Activated CD8-positive, alpha-beta memory T cell treated with anti-CD3 and anti-CD28 coated beads for 1 hour (primary cell): ENCODE results near the gene HJURP.

Experiments used
- DNase-seq, 2 donors: peaks; one replicate each; pipeline ENCODE4 v3.0.0-alpha.2; 2020; ENCODE audit warnings: low read depth in 1 of 2; ENCODE audit errors: extremely low read depth in 1 of 2

The HJURP gene

DNA sequence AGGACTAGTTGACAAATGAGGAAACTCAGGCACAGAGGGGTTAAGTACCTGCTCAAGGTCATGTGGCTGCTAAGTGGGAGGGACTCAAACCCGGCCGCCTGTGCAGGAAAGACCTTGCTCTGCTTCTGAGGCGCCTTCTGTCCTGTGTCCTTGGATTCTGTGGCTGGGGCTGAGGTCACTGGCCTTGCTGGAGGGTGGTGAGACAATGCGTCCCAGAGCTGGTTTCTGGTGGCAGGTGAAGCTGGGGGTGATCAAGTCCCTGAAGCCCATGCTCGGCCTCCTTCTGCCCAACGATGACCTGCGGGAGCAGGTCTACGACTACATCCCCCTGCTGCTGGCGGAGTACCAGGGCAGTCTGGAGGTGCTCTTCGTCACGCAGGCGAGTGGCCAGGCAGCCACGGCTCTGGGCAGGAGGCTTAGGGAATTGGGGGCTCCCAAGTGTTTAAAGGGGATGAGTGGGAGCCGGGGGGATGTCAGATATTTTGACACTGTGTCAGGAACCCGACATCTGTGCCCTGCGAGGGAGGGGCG lies 60.1 kb downstream of the HJURP start:
- DNase-seq, result no peak

DNA sequence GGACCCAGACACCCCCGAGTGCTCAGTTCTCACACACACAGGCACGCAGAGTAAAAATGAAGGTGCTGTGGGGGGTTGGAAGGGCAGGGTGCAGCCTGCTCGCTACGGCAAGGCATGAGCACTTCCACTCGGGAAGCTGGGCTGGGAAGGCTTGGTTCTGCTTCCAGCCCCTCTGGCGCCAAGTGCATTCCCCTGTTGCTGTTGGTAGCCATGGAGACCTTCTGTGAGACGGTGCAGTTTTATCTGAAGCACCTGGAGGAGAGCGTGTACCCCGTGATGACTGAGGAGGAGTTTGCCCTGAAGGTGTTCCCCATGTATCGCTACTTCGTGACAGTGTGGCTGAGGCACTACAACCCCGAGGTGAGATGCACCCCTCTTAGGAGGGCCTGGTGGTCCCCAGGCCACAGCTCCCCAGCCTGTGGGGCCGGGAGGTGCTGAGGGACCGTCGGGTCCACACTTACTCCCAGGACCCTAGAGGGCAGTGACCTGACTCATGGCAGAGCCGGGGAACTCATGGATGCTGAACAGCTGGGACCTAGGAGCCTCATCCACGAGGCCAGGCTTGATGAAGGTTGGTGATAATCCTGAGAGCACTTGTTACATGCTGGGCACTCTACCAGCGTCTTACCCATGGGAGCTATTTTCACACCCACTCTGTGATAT lies 60.7 kb downstream of the HJURP start:
- DNase-seq, result no peak

DNA sequence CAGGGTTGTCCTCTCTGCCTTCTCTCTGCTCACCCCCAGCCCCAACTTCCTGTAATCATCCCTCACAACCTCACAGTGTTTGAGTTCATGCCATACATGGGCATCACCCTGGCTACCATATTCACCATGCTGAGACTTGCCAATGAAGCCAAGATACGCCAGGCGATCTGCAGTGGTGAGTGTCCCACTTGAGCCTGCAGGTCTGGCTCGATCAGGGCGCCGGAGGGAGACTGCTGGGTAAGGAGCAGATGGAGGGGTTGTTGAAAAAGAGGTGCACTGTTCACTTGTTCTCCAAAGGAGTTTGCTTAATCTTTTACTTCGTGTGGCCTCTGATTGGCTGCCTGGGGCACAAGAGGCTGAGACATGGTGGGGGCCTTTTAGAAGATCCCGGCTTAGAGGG lies 61.6 kb downstream of the HJURP start:
- no peak for DNase-seq

DNA sequence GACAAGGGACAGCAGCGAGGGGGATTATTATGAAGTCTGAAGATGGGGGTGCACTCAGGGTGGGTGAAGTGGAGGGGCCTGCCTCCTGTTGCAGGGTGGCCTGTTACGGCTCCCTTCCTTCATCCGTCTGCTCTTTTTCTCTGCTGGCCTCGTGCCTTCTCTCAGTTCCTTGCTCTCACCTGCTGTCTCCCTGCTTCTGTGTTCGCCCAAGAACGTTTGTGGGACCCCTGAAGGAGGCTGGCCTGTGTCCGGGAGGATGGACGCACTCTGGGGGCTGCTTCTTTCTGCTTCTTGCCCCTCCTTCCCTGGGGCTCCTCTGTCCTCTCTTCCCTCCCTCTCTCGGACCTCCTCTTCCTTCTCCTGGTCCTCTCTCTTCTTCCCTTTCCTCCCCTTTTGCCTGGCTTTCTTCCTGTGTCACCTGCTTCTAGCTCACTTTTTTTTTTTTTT lies 62.4 kb downstream of the HJURP start:
- DNase-seq, result no peak

DNA sequence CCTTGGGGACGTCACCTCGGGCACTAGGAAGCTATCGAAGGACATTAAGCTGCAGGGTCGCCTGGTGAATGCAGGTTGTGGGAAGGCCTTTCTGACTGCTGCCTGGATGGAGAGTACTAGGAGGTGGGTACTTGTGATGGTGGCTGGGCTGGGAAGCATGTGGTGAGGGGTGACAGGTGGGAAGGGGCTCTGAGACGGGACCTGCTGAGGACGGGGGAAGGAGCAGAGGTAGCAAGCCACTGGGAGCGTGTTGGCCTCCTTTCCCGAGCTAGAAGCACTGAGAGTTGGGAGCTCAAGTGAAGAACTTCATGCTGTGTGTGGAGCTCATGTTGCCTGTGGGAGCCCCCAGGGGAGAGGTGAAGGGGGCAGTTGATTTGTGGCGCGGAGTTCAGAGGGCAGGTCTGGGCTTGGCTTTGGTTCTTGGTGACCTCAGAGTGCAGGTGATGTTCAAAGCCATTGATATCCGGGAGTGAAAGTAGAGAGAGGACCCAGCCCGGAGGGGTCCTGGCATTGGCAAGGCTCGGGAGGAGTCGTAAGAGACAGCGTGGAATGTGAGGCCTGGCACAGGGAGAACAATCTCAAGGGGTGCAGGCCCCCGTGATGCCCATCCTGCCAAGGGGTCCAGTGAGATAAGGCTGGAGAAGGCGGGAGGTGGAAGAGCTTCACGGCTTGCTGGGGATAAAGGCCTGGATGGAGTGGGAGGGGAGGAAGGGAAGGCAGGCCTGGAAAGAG lies 63.0 kb downstream of the HJURP start:
- no peak for DNase-seq

DNA sequence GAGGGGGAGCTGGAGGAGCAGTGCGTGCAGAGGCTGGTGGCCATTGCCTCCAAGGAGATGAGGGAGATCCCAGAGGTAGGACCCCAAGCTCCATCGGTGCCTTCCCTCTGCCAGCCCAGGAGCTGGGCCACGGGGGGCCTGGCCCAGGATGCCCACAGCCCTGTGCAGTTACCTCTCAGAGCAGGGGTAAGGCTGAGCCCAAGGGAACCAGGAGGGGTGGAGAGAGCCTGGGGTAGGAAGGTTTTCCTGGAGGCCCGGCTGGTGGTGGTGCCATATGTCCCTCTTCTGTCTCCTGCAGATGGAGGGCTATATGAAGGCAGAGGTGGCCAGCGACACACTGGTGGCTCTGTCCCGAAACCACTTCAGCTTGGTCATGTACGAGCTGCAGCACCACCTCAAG lies 64.8 kb downstream of the HJURP start:
- no peak for DNase-seq
